BE2C (cell line): Measurements from ENCODE around the gene BPIFB2.

Source experiments
- DNase-seq: peaks from one replicate; pipeline ENCODE4 v3.0.0-alpha.2; 2020
- H3K27me3 ChIP-seq: fragments of 250-450 bp; sonication (Bioruptor Pico); 2 replicates; pipeline ENCODE4 v1.5.1; 2020; ENCODE audit warnings: mild to moderate bottlenecking
- H3K36me3 ChIP-seq: fragments of 250-450 bp; sonication (Bioruptor Pico); 2 replicates; pipeline ENCODE4 v1.5.1; 2020; ENCODE audit warnings: mild to moderate bottlenecking
- H3K4me1 ChIP-seq: fragments of 250-450 bp; sonication (Bioruptor Pico); 2 replicates; pipeline ENCODE4 v1.5.1; 2020
- H3K4me3 ChIP-seq: 2 replicates; pipeline ENCODE4 v1.5.1; 2011; ENCODE audit warnings: low read depth, low read length
- H3K9me3 ChIP-seq: fragments of 250-450 bp; sonication (Bioruptor Pico); 2 replicates; pipeline ENCODE4 v1.5.1; 2020
- CTCF ChIP-seq: IDR thresholded peaks from 2 replicates; pipeline ENCODE4 v1.5.1; 2012; ENCODE audit warnings: mild to moderate bottlenecking, low read depth, low read length

The BPIFB2 gene

GRCh38 chr20:33059741-33060390 lies 52.4 kb downstream of the BPIFB2 start:
- TF ChIP-seq CTCF: no peak
- Histone ChIP-seq H3K9me3 (no peaks in the 10 kb centered on the region), H3K4me1 (no peaks in the 10 kb centered on the region), H3K27me3 (peaks cover 9% of the 10 kb centered on the region; the same call in 1 of the 2 replicates), H3K36me3 (no peaks in the 10 kb centered on the region), H3K4me3 (no peak overlapping the region)
- DNase-seq: no peak

DNA sequence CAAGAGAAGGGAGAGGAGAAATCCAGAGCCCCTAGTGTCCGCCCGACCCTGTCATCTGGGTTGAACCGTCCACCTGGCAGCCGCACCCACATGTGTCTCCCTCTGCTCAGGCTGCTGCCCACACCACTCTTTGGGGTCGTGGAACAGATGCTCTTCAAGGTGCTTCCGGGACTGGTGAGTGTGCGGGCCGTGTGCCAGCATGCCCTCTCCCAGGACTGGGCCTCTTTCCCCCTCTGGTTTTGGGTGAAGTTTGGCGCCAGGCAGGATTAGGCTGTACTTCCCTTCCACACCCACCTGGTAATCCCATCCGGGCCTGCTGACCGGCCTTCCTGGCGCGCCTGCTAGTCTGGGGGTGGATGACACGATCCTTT lies 54.1 kb downstream of the BPIFB2 start:
- no peak overlapping the region for H3K4me3 ChIP-seq
- H3K9me3 ChIP-seq: no peaks in the 10 kb centered on the region
- no peak for TF ChIP-seq CTCF
- no peaks in the 10 kb centered on the region for H3K4me1 ChIP-seq
- no peak for DNase-seq
- H3K36me3 ChIP-seq: no peaks in the 10 kb centered on the region
- no peaks in the 10 kb centered on the region for H3K27me3 ChIP-seq

DNA sequence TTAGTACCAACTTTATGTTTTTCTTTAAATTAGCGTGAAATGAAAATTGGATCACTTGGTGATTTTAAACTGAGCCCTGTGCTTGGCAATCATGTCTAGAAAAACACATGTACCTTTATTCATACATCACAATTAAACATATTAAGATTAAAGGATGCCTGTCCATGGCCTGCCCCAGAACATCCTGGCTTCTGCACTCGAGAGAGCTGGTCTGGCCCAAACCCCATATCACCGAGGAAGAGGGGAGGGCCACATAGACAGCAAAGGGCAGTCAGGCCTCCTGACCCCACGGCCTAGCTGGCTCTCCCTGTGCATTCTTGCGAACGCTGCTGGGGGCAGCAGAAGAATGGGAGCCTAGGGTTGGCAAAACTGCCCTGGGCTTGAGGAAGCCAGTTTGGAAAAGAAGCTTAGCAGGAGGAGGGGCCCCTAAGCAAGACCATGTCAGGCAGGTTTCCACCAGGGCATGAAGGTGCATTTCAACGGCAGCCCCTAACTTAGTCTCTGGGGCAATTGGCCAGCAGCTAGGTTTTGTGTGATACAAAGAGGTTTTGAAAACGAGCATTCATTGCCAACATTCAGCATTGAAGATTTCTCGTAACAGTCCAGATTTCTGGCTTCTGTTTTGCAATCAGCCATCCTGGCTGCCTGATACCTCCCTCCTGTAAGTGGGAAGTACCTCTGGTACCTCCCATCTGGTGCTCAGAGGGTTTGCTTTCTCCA lies 54.8 kb downstream of the BPIFB2 start:
- DNase-seq: no peak
- no peaks in the 10 kb centered on the region for H3K9me3 ChIP-seq
- H3K4me1 ChIP-seq: no peaks in the 10 kb centered on the region
- no peaks in the 10 kb centered on the region for H3K36me3 ChIP-seq
- no peak for TF ChIP-seq CTCF
- H3K27me3 ChIP-seq: no peaks in the 10 kb centered on the region
- no peak overlapping the region for H3K4me3 ChIP-seq

- H3K4me1 ChIP-seq: no peaks in the 10 kb centered on the region
- no peak overlapping the region for H3K4me3 ChIP-seq
- H3K27me3 ChIP-seq: no peaks in the 10 kb centered on the region
- TF ChIP-seq CTCF: no peak
- no peaks in the 10 kb centered on the region for H3K9me3 ChIP-seq
- no peaks in the 10 kb centered on the region for H3K36me3 ChIP-seq
- no peak for DNase-seq
These were observed 55.3 kb downstream of the BPIFB2 start for GRCh38 chr20:33062825-33063149.

GRCh38 chr20:33063271-33063670 lies 55.8 kb downstream of the BPIFB2 start:
- no peak for DNase-seq

More at GRCh38 chr20:33063271-33063670, 55.8 kb downstream of the BPIFB2 start:
- no peak overlapping the region for H3K4me3 ChIP-seq
- no peak for TF ChIP-seq CTCF
- H3K27me3 ChIP-seq: no peaks in the 10 kb centered on the region
- no peaks in the 10 kb centered on the region for H3K9me3 ChIP-seq
- H3K36me3 ChIP-seq: no peaks in the 10 kb centered on the region
- no peaks in the 10 kb centered on the region for H3K4me1 ChIP-seq
